ENCODE results near the gene RGL2. TPM values are rescaled to one million over a fixed set of nuclear protein-coding genes. Genes with fewer than 3 reads are reported as not detected.

RGL2 gene
- total RNA-seq, 1 donor from 2014 or later: 117 TPM

DNA sequence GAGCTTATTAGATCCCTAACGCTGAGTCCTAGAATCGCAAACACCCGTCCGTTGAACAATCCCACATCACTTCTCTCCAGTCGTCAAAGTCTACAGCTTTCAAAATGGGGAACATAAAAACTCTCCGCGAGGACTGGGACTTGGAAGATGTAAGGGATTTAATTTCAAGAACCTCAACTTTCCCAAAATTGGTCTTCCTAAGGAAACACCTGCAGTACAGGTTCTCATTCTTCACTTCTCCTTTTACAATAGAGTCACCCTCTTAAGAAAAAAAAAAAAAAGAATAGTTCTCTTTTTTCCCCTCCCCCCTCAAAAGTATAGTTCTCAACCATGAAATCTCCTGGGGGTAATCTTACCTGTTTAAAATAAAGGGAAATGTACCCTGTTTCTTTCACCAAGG lies 25.4 kb upstream of the RGL2 start:
- Histone ChIP-seq H3K27me3 (ENCODE audit: low read depth) (no peaks in the 10 kb centered on the region), H3K27ac (peak overlapping the region; percentile 89), H3K4me3 (peak overlapping the region; percentile 71), H3K9me3 (no peaks in the 10 kb centered on the region), H3K4me1 (peaks cover 41% of the 10 kb centered on the region), H3K36me3 (peaks cover 23% of the 10 kb centered on the region)
- TF ChIP-seq, protein P1, sequence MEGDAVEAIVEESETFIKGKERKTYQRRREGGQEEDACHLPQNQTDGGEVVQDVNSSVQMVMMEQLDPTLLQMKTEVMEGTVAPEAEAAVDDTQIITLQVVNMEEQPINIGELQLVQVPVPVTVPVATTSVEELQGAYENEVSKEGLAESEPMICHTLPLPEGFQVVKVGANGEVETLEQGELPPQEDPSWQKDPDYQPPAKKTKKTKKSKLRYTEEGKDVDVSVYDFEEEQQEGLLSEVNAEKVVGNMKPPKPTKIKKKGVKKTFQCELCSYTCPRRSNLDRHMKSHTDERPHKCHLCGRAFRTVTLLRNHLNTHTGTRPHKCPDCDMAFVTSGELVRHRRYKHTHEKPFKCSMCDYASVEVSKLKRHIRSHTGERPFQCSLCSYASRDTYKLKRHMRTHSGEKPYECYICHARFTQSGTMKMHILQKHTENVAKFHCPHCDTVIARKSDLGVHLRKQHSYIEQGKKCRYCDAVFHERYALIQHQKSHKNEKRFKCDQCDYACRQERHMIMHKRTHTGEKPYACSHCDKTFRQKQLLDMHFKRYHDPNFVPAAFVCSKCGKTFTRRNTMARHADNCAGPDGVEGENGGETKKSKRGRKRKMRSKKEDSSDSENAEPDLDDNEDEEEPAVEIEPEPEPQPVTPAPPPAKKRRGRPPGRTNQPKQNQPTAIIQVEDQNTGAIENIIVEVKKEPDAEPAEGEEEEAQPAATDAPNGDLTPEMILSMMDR (IDR thresholded peaks at IDR 0.05): no peak
- DNase-seq (no peak), ATAC-seq (no peak)
- intact Hi-C loops (cut with DNase I): no loop called here

DNA sequence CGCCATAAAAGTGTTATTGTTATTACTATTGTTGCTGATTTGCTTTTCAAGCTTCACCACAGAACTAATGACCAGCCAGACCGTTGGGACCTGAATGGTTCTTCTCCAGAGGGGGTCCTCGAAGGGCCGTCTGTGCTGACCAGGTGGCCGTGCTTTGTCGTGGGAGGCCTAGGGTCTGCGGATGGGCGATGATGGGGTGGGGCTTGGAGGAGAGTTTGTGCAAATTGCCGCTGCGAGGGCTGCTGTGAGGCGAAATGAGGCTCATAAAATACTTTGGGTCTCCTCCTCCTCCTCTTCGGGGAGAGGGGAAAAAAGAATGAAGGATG lies 24.8 kb upstream of the RGL2 start:
- H3K4me3 ChIP-seq: peak overlapping the region; percentile 71
- intact Hi-C loops (cut with DNase I): no loop called here
- TF ChIP-seq, protein P1 (IDR thresholded peaks at IDR 0.05): no peak
- DNase-seq: no peak
- no peaks in the 10 kb centered on the region for H3K27me3 ChIP-seq (ENCODE audit: low read depth)
- H3K27ac ChIP-seq: peak overlapping the region; percentile 89
- H3K9me3 ChIP-seq: no peaks in the 10 kb centered on the region
- H3K36me3 ChIP-seq: peaks cover 28% of the 10 kb centered on the region
- peak in 1 of 2 donors; percentile 8 for ATAC-seq
- peaks cover 46% of the 10 kb centered on the region for H3K4me1 ChIP-seq

DNA sequence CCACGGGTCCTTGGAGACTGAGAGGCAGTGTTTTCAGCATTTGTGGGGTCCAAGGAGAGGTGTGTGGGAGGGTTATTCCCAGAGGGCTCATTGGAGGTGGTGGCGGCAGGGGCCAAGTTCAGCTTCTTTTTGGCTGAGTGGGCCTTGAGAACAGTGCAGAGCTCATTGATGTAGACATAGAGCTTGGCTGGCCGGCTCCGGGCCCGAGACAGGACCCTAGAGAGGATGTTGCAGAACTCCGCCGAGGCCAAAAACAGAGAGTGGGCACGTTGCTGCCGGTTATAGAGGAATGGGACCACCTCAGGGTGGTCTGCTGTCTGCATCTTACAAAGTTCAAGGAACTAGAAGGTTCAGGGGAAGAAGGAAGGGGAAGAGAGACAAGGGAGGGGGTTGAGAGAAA lies 22.5 kb upstream of the RGL2 start:
- Histone ChIP-seq H3K9me3 (no peaks in the 10 kb centered on the region), H3K27ac (no peak overlapping the region), H3K36me3 (peaks cover 29% of the 10 kb centered on the region), H3K27me3 (ENCODE audit: low read depth) (no peaks in the 10 kb centered on the region), H3K4me3 (peak overlapping the region; percentile 71), H3K4me1 (peaks cover 62% of the 10 kb centered on the region)
- no peak for DNase-seq
- intact Hi-C loops (cut with DNase I): no loop called here
- TF ChIP-seq, protein P1 (IDR thresholded peaks at IDR 0.05): no peak
- no peak for ATAC-seq

DNA sequence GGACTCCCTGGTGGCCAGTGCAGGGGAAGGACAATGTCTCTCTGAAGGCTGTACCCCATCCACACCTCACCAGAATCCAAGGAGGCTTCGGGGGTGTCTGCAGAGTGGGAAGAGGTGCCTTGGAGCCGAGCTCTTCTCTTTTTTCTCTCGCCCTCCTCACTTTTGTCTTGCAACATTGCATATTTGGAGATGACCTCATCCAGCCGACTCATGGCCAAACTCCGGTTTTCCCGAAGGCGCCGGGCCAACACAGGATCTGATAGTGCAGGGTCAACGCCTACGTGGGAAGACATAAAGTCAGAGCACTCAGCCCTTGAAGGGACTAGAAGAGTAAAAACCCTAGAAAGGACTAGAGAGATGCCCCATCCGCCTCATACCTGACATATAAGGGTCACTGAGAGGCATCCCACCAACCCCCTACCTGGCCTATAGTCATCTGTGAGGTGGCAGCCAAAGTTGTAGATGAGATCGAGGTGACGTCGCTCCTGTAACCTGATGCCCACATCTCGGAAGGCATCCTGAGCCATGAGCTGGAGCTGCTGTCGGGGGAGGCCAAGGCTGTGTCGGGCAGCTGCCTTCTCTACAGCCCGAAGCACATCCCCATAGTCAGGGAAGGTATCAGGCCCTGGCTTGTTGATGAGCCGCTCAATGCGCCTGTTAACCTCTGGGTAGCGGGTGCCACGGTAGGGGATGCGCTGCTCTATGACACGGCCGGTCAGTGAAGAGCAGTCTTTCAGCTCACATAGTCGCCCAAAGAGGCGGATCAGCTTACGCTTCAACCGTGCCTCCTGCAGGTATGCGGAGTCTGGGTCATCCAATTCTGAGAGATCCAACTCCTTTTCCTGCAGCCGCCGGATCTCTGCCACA lies 21.8 kb upstream of the RGL2 start:
- Histone ChIP-seq H3K27me3 (ENCODE audit: low read depth) (no peaks in the 10 kb centered on the region), H3K36me3 (peaks cover 33% of the 10 kb centered on the region), H3K4me3 (no peak overlapping the region), H3K9me3 (no peaks in the 10 kb centered on the region), H3K27ac (peak overlapping the region; percentile 4), H3K4me1 (peaks cover 65% of the 10 kb centered on the region)
- TF ChIP-seq, protein P1 (IDR thresholded peaks at IDR 0.05): no peak
- DNase-seq (no peak), ATAC-seq (no peak)
- intact Hi-C loops (cut with DNase I): no loop called here

DNA sequence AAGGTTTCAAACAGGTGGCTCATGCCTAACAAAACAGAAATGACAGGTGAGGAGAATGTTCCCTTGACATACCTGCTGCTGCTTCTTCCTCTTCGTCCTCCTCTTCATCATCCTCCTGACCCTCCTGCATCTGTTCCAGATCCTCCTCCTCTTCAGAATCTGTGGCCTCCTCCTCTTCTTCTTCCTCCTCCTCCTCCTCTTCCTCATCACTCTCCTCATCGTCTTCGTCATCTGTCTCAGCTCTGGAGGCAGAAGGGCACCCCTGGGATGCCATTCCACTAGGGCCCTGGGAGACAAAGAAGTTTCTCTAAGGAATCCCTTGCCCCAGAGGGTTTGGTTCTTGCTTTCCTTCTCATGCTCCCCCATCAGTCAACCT lies 21.2 kb upstream of the RGL2 start:
- TF ChIP-seq, protein P1 (IDR thresholded peaks at IDR 0.05): no peak
- H3K27me3 ChIP-seq (ENCODE audit: low read depth): no peaks in the 10 kb centered on the region
- no peak for ATAC-seq
- no peak overlapping the region for H3K27ac ChIP-seq
- peaks cover 71% of the 10 kb centered on the region for H3K4me1 ChIP-seq
- no peak for DNase-seq
- H3K9me3 ChIP-seq: no peaks in the 10 kb centered on the region
- H3K4me3 ChIP-seq: no peak overlapping the region
- intact Hi-C loops (cut with DNase I): no loop called here
- peaks cover 33% of the 10 kb centered on the region for H3K36me3 ChIP-seq
